HepG2 (cell line): ENCODE measurements around the gene MBD4. TPM values are rescaled to one million over a fixed set of nuclear protein-coding genes. Genes with fewer than 3 reads are reported as not detected.

Experiments
- ARHGAP35 ChIP-seq: sonication (generic); formaldehyde crosslinking; IDR thresholded peaks from 2 replicates; pipeline ENCODE4 v1.9.0; 2022; ENCODE audit warnings: mild to moderate bottlenecking, inconsistent platforms, moderate library complexity, missing genetic modification reagents, borderline replicate concordance
- DMTF1 ChIP-seq: sonication (generic); formaldehyde crosslinking; IDR thresholded peaks from 2 replicates; pipeline ENCODE4 v1.4.0; 2020; ENCODE audit warnings: mild to moderate bottlenecking, missing genetic modification reagents
- DZIP1 ChIP-seq: sonication (generic); formaldehyde crosslinking; IDR thresholded peaks from 2 replicates; pipeline ENCODE4 v1.5.0; 2020; ENCODE audit warnings: mild to moderate bottlenecking, missing genetic modification reagents
- HOXA9 ChIP-seq: sonication (generic); formaldehyde crosslinking; IDR thresholded peaks from 2 replicates; pipeline ENCODE4 v1.8.1; 2022; ENCODE audit warnings: missing genetic modification reagents, mild to moderate bottlenecking, moderate library complexity, borderline replicate concordance
- KLF15 ChIP-seq: sonication (generic); formaldehyde crosslinking; IDR thresholded peaks from 2 replicates; pipeline ENCODE4 v1.8.1; 2023; ENCODE audit warnings: borderline replicate concordance, mild to moderate bottlenecking, inconsistent platforms, missing genetic modification reagents, mixed read lengths
- KLF9 ChIP-seq: IDR thresholded peaks from 2 replicates; pipeline ENCODE4 v1.6.1; 2016; ENCODE audit warnings: low read depth
- NFE2L2 ChIP-seq: fragments of 150-350 bp; IDR thresholded peaks from 2 replicates; pipeline ENCODE4 v1.6.1; 2014; ENCODE audit warnings: low read length
- POLR2A ChIP-seq, 2 experiments: IDR thresholded peaks; 2 replicates each; pipeline ENCODE4 v1.6.1; 2011; ENCODE audit warnings: low read depth in 2 of 2, low read length in 2 of 2, mild to moderate bottlenecking in 1 of 2, moderate library complexity in 1 of 2; ENCODE audit not compliant: insufficient read depth in 1 of 2
- PRPF4 ChIP-seq: fragments of 200-400 bp; formaldehyde crosslinking; IDR thresholded peaks from 2 replicates; pipeline ENCODE4 v1.6.1; 2016; ENCODE audit warnings: low read length, low read depth; ENCODE audit not compliant: poor library complexity, severe bottlenecking
- SRSF9 ChIP-seq: fragments of 200-400 bp; formaldehyde crosslinking; IDR thresholded peaks from 2 replicates; pipeline ENCODE4 v1.6.1; 2018; ENCODE audit warnings: borderline replicate concordance, mild to moderate bottlenecking, low read depth, low read length; ENCODE audit not compliant: insufficient read depth, poor library complexity, severe bottlenecking
- TAF15 ChIP-seq: fragments of 200-400 bp; formaldehyde crosslinking; IDR thresholded peaks from one replicate; pipeline ENCODE4 v1.6.1; 2018; ENCODE audit warnings: mild to moderate bottlenecking, low read depth, low read length; ENCODE audit not compliant: poor library complexity, severe bottlenecking
- TEAD2 ChIP-seq: sonication (generic); formaldehyde crosslinking; IDR thresholded peaks from 2 replicates; pipeline ENCODE4 v1.9.0; 2021; ENCODE audit warnings: missing genetic modification reagents
- WIZ ChIP-seq: sonication (generic); formaldehyde crosslinking; IDR thresholded peaks from 2 replicates; pipeline ENCODE4 v1.5.1; 2020; ENCODE audit warnings: mild to moderate bottlenecking, missing genetic modification reagents
- ZFP36L2 ChIP-seq: sonication (generic); formaldehyde crosslinking; IDR thresholded peaks from 2 replicates; pipeline ENCODE4 v1.4.0; 2020; ENCODE audit warnings: missing genetic modification reagents
- ZKSCAN8 ChIP-seq: IDR thresholded peaks from 2 replicates; pipeline ENCODE4 v1.6.1; 2016; ENCODE audit warnings: borderline replicate concordance, missing genetic modification reagents, missing compliant biosample characterization
- ZNF143 ChIP-seq: sonication (generic); formaldehyde crosslinking; IDR thresholded peaks from 2 replicates; pipeline ENCODE4 v1.4.0; 2020; ENCODE audit warnings: missing genetic modification reagents
- ZNF24 ChIP-seq: fragments of 450-650 bp; IDR thresholded peaks from 2 replicates; pipeline ENCODE4 v1.6.1; 2017; ENCODE audit warnings: antibody characterized with exemption, mild to moderate bottlenecking
- polyA plus RNA-seq, 8 experiments: library from polyadenylated mRNA; depleted of rRNA in 3 of 8; stranded (reverse) in 7 of 8; unstranded in 1 of 8; fragments of >200 nt; fragmentation: Illumina TruSeq in 4 of 8; extraction: Trizol in 4 of 8; gene quantifications; 2 replicates each; pipeline versions ENCODE4 v1.2.1 to v1.2.3, GENCODE V29; 2011 to 2016; ENCODE audit warnings: low read depth in 4 of 8, missing spikeins in 1 of 8, mixed read lengths in 1 of 8; ENCODE audit not compliant: insufficient read depth in 1 of 8
- total RNA-seq, 5 experiments: library from RNA; depleted of rRNA; stranded (reverse); fragments of >200 nt; fragmentation: Illumina TruSeq; extraction: Trizol; gene quantifications; 2 replicates each; pipeline ENCODE4 v1.2.3, GENCODE V29; 2016; ENCODE audit warnings: low read depth in 1 of 5
- TF ChIP-seq, protein P1 (sequence below): sonication (generic); formaldehyde crosslinking; IDR thresholded peaks from 2 replicates; pipeline ENCODE4 v1.4.0; 2020; ENCODE audit warnings: missing genetic modification reagents
- TF ChIP-seq, protein P2 (sequence below): sonication (generic); formaldehyde crosslinking; IDR thresholded peaks from 2 replicates; pipeline ENCODE4 v1.4.0; 2020; ENCODE audit warnings: missing genetic modification reagents

The MBD4 gene
- total and polyA plus RNA-seq, 2 of the 13 experiments (the other 11 are each of a cell fraction or from before 2014, with no cell fraction given), result 14.9 to 25.3 TPM

DNA sequence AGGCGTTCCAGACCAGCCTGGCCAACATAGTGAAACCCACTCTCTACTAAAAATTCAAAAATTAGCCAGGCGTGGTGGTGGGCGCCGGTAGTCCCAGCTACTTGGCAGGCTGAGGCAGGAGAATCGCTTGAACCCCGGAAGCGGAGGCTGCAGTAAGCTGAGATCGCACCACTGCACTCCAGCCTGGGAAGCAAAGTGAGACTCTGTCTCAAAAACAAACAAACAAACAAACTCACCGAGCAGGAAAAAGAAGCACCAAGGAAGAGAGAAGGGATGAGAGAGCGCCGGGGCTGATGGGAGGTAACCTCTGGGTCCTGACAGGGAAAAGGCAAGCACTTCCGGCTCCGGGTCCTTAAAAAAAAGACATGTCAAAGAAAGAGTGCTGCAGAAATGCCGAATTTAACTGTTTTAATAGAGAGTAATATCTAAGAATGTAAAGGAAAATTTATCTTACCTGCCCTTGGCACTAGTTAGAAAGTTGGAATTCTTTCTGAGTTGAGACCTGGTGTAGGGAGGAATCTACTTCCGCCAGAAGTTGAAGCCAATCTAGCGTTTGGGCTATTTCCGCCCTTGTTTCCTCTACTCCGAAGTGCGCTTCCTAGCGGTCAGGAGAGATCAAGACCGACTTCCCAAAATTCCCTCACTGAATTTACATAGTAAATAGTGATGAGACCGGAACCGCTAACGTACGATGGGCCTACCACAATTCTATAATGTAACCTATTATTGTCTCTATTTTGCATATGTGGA, 40.4 kb downstream of the MBD4 start (continued):
- TF ChIP-seq, protein P1, sequence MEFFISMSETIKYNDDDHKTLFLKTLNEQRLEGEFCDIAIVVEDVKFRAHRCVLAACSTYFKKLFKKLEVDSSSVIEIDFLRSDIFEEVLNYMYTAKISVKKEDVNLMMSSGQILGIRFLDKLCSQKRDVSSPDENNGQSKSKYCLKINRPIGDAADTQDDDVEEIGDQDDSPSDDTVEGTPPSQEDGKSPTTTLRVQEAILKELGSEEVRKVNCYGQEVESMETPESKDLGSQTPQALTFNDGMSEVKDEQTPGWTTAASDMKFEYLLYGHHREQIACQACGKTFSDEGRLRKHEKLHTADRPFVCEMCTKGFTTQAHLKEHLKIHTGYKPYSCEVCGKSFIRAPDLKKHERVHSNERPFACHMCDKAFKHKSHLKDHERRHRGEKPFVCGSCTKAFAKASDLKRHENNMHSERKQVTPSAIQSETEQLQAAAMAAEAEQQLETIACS (CRISPR knock-in tag), result no peak
- TF ChIP-seq DMTF1 (CRISPR knock-in tag) (no peak), SRSF9 (no peak), WIZ (no peak), ZFP36L2 (CRISPR knock-in tag) (no peak), NFE2L2 (no peak), ZKSCAN8 (CRISPR knock-in tag) (no peak), PRPF4 (no peak), KLF9 (CRISPR knock-in tag) (no peak), POLR2A (IDR thresholded peaks at IDR 0.05; ENCODE audit: insufficient read depth in 1 of 2, low read depth in 2 of 2, low read length in 2 of 2) (no peak), HOXA9 (no peak), ZNF24 (no peak), ZNF143 (CRISPR knock-in tag) (peak; percentile 90), TAF15 (no peak), DZIP1 (CRISPR knock-in tag) (no peak), ARHGAP35 (CRISPR knock-in tag) (no peak), TEAD2 (CRISPR knock-in tag) (no peak), KLF15 (no peak)
- TF ChIP-seq, protein P2, sequence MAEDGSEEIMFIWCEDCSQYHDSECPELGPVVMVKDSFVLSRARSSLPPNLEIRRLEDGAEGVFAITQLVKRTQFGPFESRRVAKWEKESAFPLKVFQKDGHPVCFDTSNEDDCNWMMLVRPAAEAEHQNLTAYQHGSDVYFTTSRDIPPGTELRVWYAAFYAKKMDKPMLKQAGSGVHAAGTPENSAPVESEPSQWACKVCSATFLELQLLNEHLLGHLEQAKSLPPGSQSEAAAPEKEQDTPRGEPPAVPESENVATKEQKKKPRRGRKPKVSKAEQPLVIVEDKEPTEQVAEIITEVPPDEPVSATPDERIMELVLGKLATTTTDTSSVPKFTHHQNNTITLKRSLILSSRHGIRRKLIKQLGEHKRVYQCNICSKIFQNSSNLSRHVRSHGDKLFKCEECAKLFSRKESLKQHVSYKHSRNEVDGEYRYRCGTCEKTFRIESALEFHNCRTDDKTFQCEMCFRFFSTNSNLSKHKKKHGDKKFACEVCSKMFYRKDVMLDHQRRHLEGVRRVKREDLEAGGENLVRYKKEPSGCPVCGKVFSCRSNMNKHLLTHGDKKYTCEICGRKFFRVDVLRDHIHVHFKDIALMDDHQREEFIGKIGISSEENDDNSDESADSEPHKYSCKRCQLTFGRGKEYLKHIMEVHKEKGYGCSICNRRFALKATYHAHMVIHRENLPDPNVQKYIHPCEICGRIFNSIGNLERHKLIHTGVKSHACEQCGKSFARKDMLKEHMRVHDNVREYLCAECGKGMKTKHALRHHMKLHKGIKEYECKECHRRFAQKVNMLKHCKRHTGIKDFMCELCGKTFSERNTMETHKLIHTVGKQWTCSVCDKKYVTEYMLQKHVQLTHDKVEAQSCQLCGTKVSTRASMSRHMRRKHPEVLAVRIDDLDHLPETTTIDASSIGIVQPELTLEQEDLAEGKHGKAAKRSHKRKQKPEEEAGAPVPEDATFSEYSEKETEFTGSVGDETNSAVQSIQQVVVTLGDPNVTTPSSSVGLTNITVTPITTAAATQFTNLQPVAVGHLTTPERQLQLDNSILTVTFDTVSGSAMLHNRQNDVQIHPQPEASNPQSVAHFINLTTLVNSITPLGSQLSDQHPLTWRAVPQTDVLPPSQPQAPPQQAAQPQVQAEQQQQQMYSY (CRISPR knock-in tag), result no peak
